ENCODE data around the gene ZC3H7A. TPM values are rescaled to one million over a fixed set of nuclear protein-coding genes. Genes with fewer than 3 reads are reported as not detected.
"Not testable (repeated sequence)": the region's sequence is repeated elsewhere in the genome, so short reads cannot be mapped to it uniquely, and the experiment has no call there.

The ZC3H7A gene
- total RNA-seq, 2 donors from 2014 or later, result 29.0 to 32.1 TPM

DNA sequence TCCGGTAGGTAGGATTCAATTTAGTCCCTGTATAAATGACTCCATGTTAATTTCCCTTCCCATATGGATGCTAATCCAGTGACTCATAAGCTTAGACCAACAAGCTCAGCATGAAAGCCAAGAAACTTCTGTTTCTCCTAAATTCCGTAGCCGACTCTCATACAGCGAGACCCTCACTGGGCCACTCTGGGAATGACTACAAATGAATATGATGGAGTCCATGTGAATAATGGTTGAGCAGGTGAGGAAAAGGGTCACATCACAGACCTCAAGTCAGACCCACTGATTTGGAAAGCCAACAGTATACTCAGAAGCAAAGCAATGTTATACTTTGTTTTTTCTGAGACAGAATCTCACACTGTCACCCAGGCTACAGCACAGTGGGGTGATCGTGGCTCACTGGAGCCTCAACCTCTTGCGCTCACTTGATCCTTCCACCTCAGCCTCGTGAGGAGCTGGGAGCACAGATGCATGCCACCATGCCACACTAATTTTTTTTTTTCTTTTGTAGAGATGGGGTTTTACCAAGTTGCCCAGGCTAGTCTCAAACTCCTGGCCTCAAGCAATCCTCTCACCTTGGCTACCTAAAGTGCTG lies 39.7 kb upstream of the ZC3H7A start:
- Histone ChIP-seq H3K27ac (no peak overlapping the region), H3K27me3 (no peaks in the 10 kb centered on the region), H3K4me1 (no peaks in the 10 kb centered on the region), H3K36me3 (peaks cover 57% of the 10 kb centered on the region), H3K4me3 (no peak overlapping the region), H3K9me3 (no peaks in the 10 kb centered on the region)
- no peak for DNase-seq (ENCODE audit: low spot score)
- TF ChIP-seq CTCF (IDR thresholded peaks at IDR 0.05), result no peak

DNA sequence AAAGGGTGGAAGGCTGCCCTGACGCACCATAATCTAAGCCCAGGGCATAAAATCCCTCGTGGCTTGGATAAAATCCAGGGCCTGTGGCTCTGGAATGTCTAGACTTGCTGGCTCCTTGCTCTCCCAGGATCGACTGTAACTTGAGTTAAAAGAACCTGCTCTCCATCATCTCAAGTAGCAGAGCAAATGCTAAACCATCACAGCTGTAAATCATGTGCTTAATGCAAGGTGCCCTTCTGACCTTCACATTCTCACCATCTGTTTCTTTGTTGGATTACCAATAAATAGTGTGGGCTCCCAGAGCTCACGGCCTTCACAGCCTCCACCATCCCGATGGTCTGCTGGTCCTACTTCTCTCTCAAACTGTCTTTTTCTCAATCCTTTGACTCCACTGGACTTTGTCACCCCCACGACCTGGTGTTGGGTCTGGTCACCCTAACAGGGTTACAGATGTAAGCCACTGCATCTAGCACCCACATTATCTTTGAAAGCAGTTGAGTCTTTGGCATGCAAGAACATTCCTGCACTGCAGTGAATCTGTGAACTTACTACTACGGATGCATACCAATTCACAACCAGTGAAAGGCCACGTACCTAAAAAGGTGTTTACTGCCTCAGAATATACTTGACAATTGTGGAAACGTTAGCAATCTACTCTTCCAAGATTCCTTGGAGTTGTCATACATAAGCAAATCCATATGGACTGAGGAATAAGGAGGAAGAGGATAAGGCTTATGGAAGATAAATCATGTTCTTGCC lies 39.0 kb upstream of the ZC3H7A start:
- peaks cover 50% of the 10 kb centered on the region for H3K36me3 ChIP-seq
- no peak overlapping the region for H3K4me3 ChIP-seq
- no peaks in the 10 kb centered on the region for H3K27me3 ChIP-seq
- no peak for TF ChIP-seq CTCF (IDR thresholded peaks at IDR 0.05)
- H3K27ac ChIP-seq, result no peak overlapping the region
- H3K4me1 ChIP-seq, result no peaks in the 10 kb centered on the region
- no peaks in the 10 kb centered on the region for H3K9me3 ChIP-seq
- no peak for DNase-seq (ENCODE audit: low spot score)

DNA sequence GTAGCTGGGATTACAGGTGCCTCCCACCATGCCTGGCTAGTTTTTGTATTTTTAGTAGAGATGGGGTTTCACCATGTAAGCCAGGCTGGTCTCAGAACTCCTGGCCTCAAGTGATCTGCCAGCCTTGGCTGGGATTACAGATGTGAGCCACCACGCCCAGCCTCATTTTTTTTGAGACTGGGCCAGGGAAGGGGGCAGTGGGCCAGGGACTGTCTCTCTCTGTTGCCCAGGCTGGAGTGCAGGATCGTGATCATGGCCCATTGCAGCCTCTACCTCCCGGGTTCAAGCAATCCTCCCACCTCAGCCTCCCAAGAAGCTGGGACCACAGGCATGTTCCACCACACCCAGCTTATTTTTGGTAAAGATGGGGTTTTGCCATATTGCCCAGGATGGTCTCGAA lies 38.3 kb upstream of the ZC3H7A start:
- H3K4me1 ChIP-seq, result no peaks in the 10 kb centered on the region
- no peak for TF ChIP-seq CTCF (IDR thresholded peaks at IDR 0.05)
- no peak overlapping the region for H3K27ac ChIP-seq
- DNase-seq (ENCODE audit: low spot score), result no peak
- peaks cover 42% of the 10 kb centered on the region for H3K36me3 ChIP-seq
- H3K27me3 ChIP-seq, result no peaks in the 10 kb centered on the region
- no peak overlapping the region for H3K4me3 ChIP-seq
- no peaks in the 10 kb centered on the region for H3K9me3 ChIP-seq

DNA sequence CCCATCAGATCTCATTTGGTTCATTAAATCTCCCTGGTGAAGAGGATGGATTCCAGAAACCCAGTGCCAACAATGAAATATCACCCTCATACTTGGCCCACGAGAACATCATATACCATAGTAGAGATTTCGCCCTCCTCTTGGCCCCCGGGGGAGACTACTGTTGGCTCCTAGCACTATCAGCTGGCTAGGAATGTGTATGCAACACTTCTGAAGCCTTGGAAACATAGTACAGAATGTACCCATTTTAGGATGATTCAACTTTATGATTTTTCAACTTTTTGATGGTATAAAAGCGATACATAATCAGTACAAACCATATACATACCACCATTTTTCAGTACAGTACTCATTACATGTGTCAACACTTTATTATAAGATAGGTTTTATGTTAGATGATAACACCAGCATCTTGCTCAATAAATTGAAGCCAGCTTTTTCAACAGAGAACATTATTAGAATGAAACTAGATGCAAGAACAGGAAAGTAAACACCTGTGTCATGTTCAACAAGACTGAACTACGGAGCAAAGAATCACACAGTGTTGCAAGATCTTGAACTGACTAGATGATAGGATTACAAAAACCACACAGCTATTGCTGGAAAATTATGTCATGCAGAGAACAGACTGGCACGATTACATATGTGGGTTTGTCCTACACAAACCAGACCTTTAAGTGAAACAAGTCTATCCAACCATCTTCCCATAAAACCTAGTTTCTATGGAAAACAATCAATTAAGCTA lies 37.1 kb upstream of the ZC3H7A start:
- H3K4me3 ChIP-seq, result no peak overlapping the region
- no peak overlapping the region for H3K27ac ChIP-seq
- DNase-seq (ENCODE audit: low spot score), result no peak
- H3K9me3 ChIP-seq, result no peaks in the 10 kb centered on the region
- TF ChIP-seq CTCF (IDR thresholded peaks at IDR 0.05), result no peak
- no peaks in the 10 kb centered on the region for H3K4me1 ChIP-seq
- peaks cover 30% of the 10 kb centered on the region for H3K36me3 ChIP-seq
- no peaks in the 10 kb centered on the region for H3K27me3 ChIP-seq

GRCh38 chr16:11828696-11829095 lies 31.6 kb upstream of the ZC3H7A start:
- H3K36me3 ChIP-seq, result no peaks in the 10 kb centered on the region
- TF ChIP-seq CTCF (IDR thresholded peaks at IDR 0.05), result no peak
- peaks cover 0 to 13% of the 10 kb centered on the region in 2 donors for H3K4me1 ChIP-seq
- H3K9me3 ChIP-seq, result no peaks in the 10 kb centered on the region
- H3K27me3 ChIP-seq, result no peaks in the 10 kb centered on the region
- no peak overlapping the region for H3K27ac ChIP-seq
- DNase-seq (ENCODE audit: low spot score), result no peak
- no peak overlapping the region for H3K4me3 ChIP-seq

DNA sequence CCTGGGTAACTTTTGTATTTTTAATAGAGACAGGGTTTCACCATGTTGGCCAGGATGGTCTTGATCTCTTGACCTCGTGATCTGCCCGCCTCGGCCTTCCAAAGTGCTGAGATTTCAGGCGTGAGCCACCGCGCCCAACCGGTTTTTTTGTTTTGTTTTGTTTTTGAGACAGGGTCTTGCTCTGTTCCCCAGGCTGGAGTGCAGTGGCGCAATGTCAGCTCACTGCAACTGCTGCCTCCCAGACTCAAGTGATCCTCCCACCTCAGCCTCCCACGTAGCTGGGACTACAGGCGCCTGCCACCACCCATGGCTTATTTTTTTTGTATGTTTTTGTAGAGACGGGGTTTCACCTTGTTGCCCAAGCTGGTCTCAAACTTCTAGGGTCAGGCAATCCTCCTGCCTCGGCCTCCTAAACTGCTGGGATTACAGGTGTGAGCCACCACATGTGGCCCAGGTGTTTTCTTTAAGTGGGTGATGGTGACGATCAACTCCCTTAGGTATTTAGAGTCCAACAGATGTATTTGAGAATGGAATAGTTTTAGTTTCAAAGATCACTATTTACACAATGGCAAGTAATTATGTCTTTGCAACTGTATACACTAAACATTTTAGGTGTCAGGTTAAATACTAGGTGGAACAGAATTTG lies 28.6 kb upstream of the ZC3H7A start:
- not testable (repeated sequence) for H3K27me3 ChIP-seq; H3K27ac ChIP-seq; DNase-seq (ENCODE audit: low spot score); H3K4me3 ChIP-seq; H3K9me3 ChIP-seq; H3K36me3 ChIP-seq
- peaks cover 0 to 13% of the 10 kb centered on the region in 2 donors for H3K4me1 ChIP-seq

All from right atrium auricular region (tissue), 2 donors.